Measurements from ENCODE around the gene EIF4E3.

- TF ChIP-seq CTCF (IDR thresholded peaks at IDR 0.05) (no peak), POLR2A (IDR thresholded peaks at IDR 0.05) (no peak)
Observed at GRCh38 chr3:71744738-71745137, 19.5 kb upstream of the EIF4E3 start.

Measured in uterus (tissue), 2 donors.